NT2/D1 (cell line): ENCODE results near the gene RNF40.

Source experiments
- SUZ12 ChIP-seq: IDR thresholded peaks from 2 replicates; pipeline ENCODE4 v1.6.1; 2011; ENCODE audit not compliant: insufficient read length, insufficient read depth; ENCODE audit errors: extremely low read depth
- YY1 ChIP-seq: IDR thresholded peaks from 2 replicates; pipeline ENCODE4 v1.6.1; 2011; ENCODE audit not compliant: insufficient read length, insufficient read depth
- ZNF274 ChIP-seq: IDR thresholded peaks from 2 replicates; pipeline ENCODE4 v1.6.1; 2011; ENCODE audit warnings: mild to moderate bottlenecking, low read depth, low read length

DNA sequence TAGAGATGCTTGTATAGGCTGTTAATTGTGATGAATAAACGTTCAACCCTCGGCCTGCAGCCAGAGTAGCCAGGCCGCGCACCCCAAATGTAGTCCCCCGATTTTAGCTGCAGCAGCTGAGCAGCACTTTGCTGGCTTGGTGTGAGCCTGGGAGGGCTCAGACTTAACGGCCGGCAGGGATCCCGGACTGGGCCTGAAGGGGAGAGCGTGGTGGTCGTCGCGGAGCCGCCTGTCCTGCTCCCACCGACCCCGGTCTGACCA, 12.9 kb downstream of the RNF40 start:
- TF ChIP-seq ZNF274 (no peak), YY1 (no peak), SUZ12 (no peak)
